H1 (cell line): ENCODE data around the gene CDC42BPB. TPM values are rescaled to one million over a fixed set of nuclear protein-coding genes. Genes with fewer than 3 reads are reported as not detected.

Experiments used
- CTCF ChIA-PET: fragments of 300-600 bp; sonication (Branson Sonifier 250); formaldehyde crosslinking; loops from one replicate; lab custom pipeline; 2021; ENCODE audit not compliant: partially characterized antibody; lab: Charles Lee
- POLR2A ChIA-PET: fragments of 300-600 bp; sonication (Branson Sonifier 250); formaldehyde crosslinking; loops from one replicate; lab custom pipeline; 2021; ENCODE audit warnings: inconsistent platforms; ENCODE audit not compliant: partially characterized antibody; lab: Charles Lee
- DNase-seq, 2 experiments: peaks; one replicate each; pipeline versions ENCODE4 v3.0.0 to v3.0.0-alpha.2; 2010 to 2022; ENCODE audit warnings: low spot score in 2 of 2, low read depth in 1 of 2, mixed read lengths in 1 of 2
- FAIRE-seq: peaks from 2 replicates; lab custom pipeline; 2011; peaks lifted over from hg19 to GRCh38; lab: Jason Lieb, UNC
- H2AFZ ChIP-seq: 2 replicates; pipeline ENCODE4 v1.8.1; 2012; ENCODE audit warnings: low read length, inconsistent platforms
- H2AK5ac ChIP-seq: 2 replicates; pipeline ENCODE4 v1.6.1; 2013; ENCODE audit warnings: low read depth, low read length
- H2BK120ac ChIP-seq: replicated peaks from 2 replicates; pipeline ENCODE3; 2013; ENCODE audit warnings: low read depth, low read length, inconsistent platforms
- H2BK12ac ChIP-seq: 2 replicates; pipeline ENCODE4 v1.6.1; 2013; ENCODE audit warnings: low read depth, low read length
- H2BK15ac ChIP-seq: 2 replicates; pipeline ENCODE4 v1.6.1; 2013; ENCODE audit warnings: low read length
- H2BK20ac ChIP-seq: 2 replicates; pipeline ENCODE4 v1.6.1; 2013; ENCODE audit warnings: low read length
- H2BK5ac ChIP-seq: 2 replicates; pipeline ENCODE4 v1.6.1; 2013; ENCODE audit warnings: low read depth, low read length
- H3K14ac ChIP-seq: 2 replicates; pipeline ENCODE4 v1.6.1; 2013; ENCODE audit warnings: inconsistent platforms; ENCODE audit not compliant: insufficient read length
- H3K18ac ChIP-seq: 2 replicates; pipeline ENCODE4 v1.6.1; 2013; ENCODE audit warnings: low read length; ENCODE audit errors: extremely low read depth
- H3K23ac ChIP-seq: 2 replicates; pipeline ENCODE4 v1.6.1; 2013; ENCODE audit warnings: inconsistent platforms; ENCODE audit not compliant: insufficient read length
- H3K23me2 ChIP-seq: 2 replicates; pipeline ENCODE4 v1.6.1; 2013; ENCODE audit warnings: low read depth, low read length
- H3K27ac ChIP-seq: 2 replicates; pipeline ENCODE4 v1.6.1; 2011; ENCODE audit warnings: low read depth, low read length, inconsistent platforms
- H3K27me3 ChIP-seq, 4 experiments: replicated peaks in 1 of 4; 1 replicate in 1 of 4; 2 replicates in 3 of 4; pipeline versions ENCODE4 v1.6.1 to v1.8.1; 2011 to 2013; ENCODE audit warnings: low read length in 3 of 4, mild to moderate bottlenecking in 3 of 4, inconsistent platforms in 2 of 4, mixed read lengths in 2 of 4, moderate library complexity in 1 of 4; ENCODE audit not compliant: control insufficient read depth in 3 of 4, insufficient read depth in 3 of 4; ENCODE audit errors: extremely low read depth in 1 of 4
- H3K36me3 ChIP-seq, 4 experiments: 2 replicates each; pipeline versions ENCODE4 v1.6.1 to v1.8.1; 2011 to 2013; ENCODE audit warnings: mild to moderate bottlenecking in 4 of 4, low read length in 3 of 4, moderate library complexity in 2 of 4, control low read depth in 1 of 4, inconsistent platforms in 1 of 4; ENCODE audit not compliant: insufficient read depth in 4 of 4, control insufficient read depth in 2 of 4
- H3K4ac ChIP-seq: replicated peaks from 2 replicates; pipeline ENCODE3; 2013; ENCODE audit warnings: low read length, low read depth, mixed read lengths, inconsistent platforms; ENCODE audit not compliant: insufficient read length
- H3K4me1 ChIP-seq, 4 experiments: replicated peaks in 1 of 4; 1 replicate in 1 of 4; 2 replicates in 3 of 4; pipeline versions ENCODE4 v1.6.1 to v1.8.1; 2011 to 2013; ENCODE audit warnings: low read length in 3 of 4, inconsistent platforms in 2 of 4, mixed read lengths in 1 of 4; ENCODE audit not compliant: insufficient read depth in 4 of 4, control insufficient read depth in 3 of 4
- H3K4me2 ChIP-seq, 2 experiments: 2 replicates each; pipeline versions ENCODE4 v1.6.1 to v1.8.1; 2011 to 2013; ENCODE audit warnings: low read depth in 2 of 2, low read length in 2 of 2, control low read depth in 1 of 2, inconsistent platforms in 1 of 2, mild to moderate bottlenecking in 1 of 2; ENCODE audit not compliant: insufficient read depth in 1 of 2
- H3K4me3 ChIP-seq, 4 experiments: fragments of 200-600, 300-600 bp in 1 of 4; sonication (generic), shearing (Covaris generic), sonication (Bioruptor Twin) in 1 of 4; 2 replicates each; pipeline versions ENCODE4 v1.5.1 to v1.8.1; 2011 to 2016; ENCODE audit warnings: low read length in 4 of 4, low read depth in 3 of 4, control low read depth in 2 of 4, inconsistent platforms in 2 of 4, mild to moderate bottlenecking in 2 of 4, mixed read lengths in 1 of 4, moderate library complexity in 1 of 4; ENCODE audit not compliant: insufficient read depth in 2 of 4; ENCODE audit errors: extremely low read depth in 1 of 4
- H3K56ac ChIP-seq: replicated peaks from 2 replicates; pipeline ENCODE3; 2013; ENCODE audit warnings: low read depth, mild to moderate bottlenecking, mixed read lengths, low read length, inconsistent platforms; ENCODE audit not compliant: insufficient read length
- H3K79me1 ChIP-seq: 2 replicates; pipeline ENCODE4 v1.6.1; 2013; ENCODE audit warnings: low read depth, low read length, control low read depth
- H3K79me2 ChIP-seq, 2 experiments: 2 replicates each; pipeline versions ENCODE4 v1.6.1 to v1.8.1; 2012 to 2013; ENCODE audit warnings: low read length in 2 of 2, mild to moderate bottlenecking in 2 of 2, inconsistent platforms in 1 of 2; ENCODE audit not compliant: insufficient read depth in 2 of 2, control insufficient read depth in 1 of 2
- H3K9ac ChIP-seq, 4 experiments: replicated peaks in 1 of 4; 1 replicate in 1 of 4; 2 replicates in 3 of 4; pipeline versions ENCODE4 v1.6.1 to v1.8.1; 2011 to 2013; ENCODE audit warnings: low read depth in 3 of 4, low read length in 3 of 4, control low read depth in 2 of 4, mild to moderate bottlenecking in 2 of 4, moderate library complexity in 2 of 4, inconsistent platforms in 1 of 4; ENCODE audit errors: extremely low read depth in 1 of 4
- H3K9me3 ChIP-seq, 2 experiments: 2 replicates each; pipeline versions ENCODE4 v1.6.1 to v1.8.1; 2012 to 2013; ENCODE audit warnings: mild to moderate bottlenecking in 2 of 2, moderate library complexity in 2 of 2, control low read depth in 1 of 2, inconsistent platforms in 1 of 2, low read depth in 1 of 2, low read length in 1 of 2, mixed read lengths in 1 of 2; ENCODE audit not compliant: insufficient read depth in 2 of 2
- H4K20me1 ChIP-seq, 2 experiments: replicated peaks in 1 of 2; 2 replicates each; pipeline versions ENCODE3 to v1.8.1; 2011 to 2013; ENCODE audit warnings: inconsistent platforms in 2 of 2, low read length in 2 of 2, mild to moderate bottlenecking in 1 of 2; ENCODE audit not compliant: insufficient read depth in 2 of 2, control insufficient read depth in 1 of 2
- H4K5ac ChIP-seq: 2 replicates; pipeline ENCODE4 v1.6.1; 2013; ENCODE audit warnings: low read length, low read depth, mixed read lengths, inconsistent platforms; ENCODE audit not compliant: insufficient read length
- H4K8ac ChIP-seq: 2 replicates; pipeline ENCODE4 v1.8.0; 2013; ENCODE audit warnings: mild to moderate bottlenecking, moderate library complexity, low read length, inconsistent platforms; ENCODE audit not compliant: insufficient read depth; ENCODE audit errors: extremely low read depth
- H4K91ac ChIP-seq: replicated peaks from 2 replicates; pipeline ENCODE3; 2013; ENCODE audit warnings: low read length, mixed read lengths, inconsistent platforms; ENCODE audit not compliant: insufficient read length
- CEBPB ChIP-seq: IDR thresholded peaks from 2 replicates; pipeline ENCODE4 v1.6.1; 2012; ENCODE audit warnings: low read depth, low read length
- GTF2F1 ChIP-seq: IDR thresholded peaks from 2 replicates; pipeline ENCODE4 v1.6.1; 2012; ENCODE audit warnings: low read depth, low read length, improper control_type of control experiment, borderline replicate concordance
- HDAC6 ChIP-seq: IDR thresholded peaks from one replicate; pipeline ENCODE4 v1.7.1; 2012; ENCODE audit warnings: low read depth, mild to moderate bottlenecking, inconsistent platforms, low read length, moderate library complexity
- SP1 ChIP-seq: IDR thresholded peaks from 2 replicates; pipeline ENCODE4 v1.6.1; 2011; ENCODE audit warnings: low read depth, low read length
- TAF7 ChIP-seq: optimal IDR thresholded peaks from 2 replicates; pipeline ENCODE3; 2011; ENCODE audit warnings: low read depth, mild to moderate bottlenecking, inconsistent platforms, low read length, moderate library complexity, borderline replicate concordance
- WGBS, 2 experiments: shearing (Covaris generic) in 1 of 2; methylation state at CpG; one replicate each; pipeline versions ENCODE4 v1.1.6 to v1.1.7; 2013 to 2015; ENCODE audit warnings: low lambda C conversion rate in 2 of 2, mixed read lengths in 2 of 2, inconsistent platforms in 1 of 2, low coverage in 1 of 2, missing lambda C conversion rate in 1 of 2; ENCODE audit not compliant: insufficient replicate concordance in 2 of 2, insufficient coverage in 1 of 2, insufficient read length in 1 of 2; ENCODE audit errors: extremely low coverage in 1 of 2, missing lambda C conversion rate in 1 of 2; 5-methylcytosine and 5-hydroxymethylcytosine counted together
- polyA plus RNA-seq, 7 experiments: library from polyadenylated mRNA; depleted of rRNA in 3 of 7; stranded (reverse) in 5 of 7; unstranded in 2 of 7; fragments of >200 nt in 5 of 7; fragments of 200-250 nt in 2 of 7; gene quantifications; 1 replicate in 5 of 7; 2 replicates in 1 of 7; 4 replicates in 1 of 7; pipeline versions ENCODE4 v1.2.1 to v1.2.3, GENCODE V29; 2011 to 2013; ENCODE audit warnings: missing spikeins in 2 of 7, mixed read lengths in 2 of 7
- total RNA-seq: library from RNA; stranded (reverse); fragmentation: NEBNext Ultra II Directional; extraction: Animal tissue kit (Norgen Biotek cat#: 25700); gene quantifications from 2 replicates; pipeline ENCODE4 v1.2.1, GENCODE V29; 2021

The CDC42BPB gene
- total and polyA plus RNA-seq, 2 of the 8 experiments (the other 6 are each of a cell fraction or from before 2014, with no cell fraction given) = 51.2 to 88.2 TPM

DNA sequence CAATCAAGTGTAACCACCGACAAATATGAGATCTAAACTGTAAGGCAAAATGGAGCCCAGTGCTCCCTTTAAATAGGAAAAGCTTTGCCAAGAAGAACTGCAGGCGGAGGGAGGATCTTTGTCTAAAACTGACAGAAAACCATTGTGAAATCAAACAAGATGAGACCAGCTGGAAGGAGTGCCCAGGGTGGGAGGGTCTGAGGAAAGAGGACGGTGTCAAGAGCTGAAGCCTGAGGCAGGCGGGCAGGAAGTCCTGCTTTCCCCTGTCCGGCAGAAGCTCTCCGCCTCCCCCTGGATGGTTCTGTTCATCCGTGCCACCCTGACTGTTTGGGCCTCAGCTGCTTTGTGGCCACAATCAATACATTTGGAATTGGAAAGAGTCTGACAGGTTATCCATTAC, 37.5 kb downstream of the CDC42BPB start:
- Histone ChIP-seq H3K27me3 (no peaks in the 10 kb centered on the region; a peak in 1 of 7 replicates), H4K91ac (no peak overlapping the region), H4K8ac (no peak overlapping the region), H3K9ac (no peak overlapping the region), H2BK5ac (no peak overlapping the region), H2AK5ac (no peak overlapping the region), H2BK12ac (no peak overlapping the region), H3K79me1 (peaks cover 33% of the 10 kb centered on the region), H2BK20ac (no peak overlapping the region), H3K4me2 (no peak overlapping the region), H2BK15ac (no peak overlapping the region), H3K9me3 (no peaks in the 10 kb centered on the region), H3K27ac (no peak overlapping the region), H4K20me1 (peaks cover 7 to 35% of the 10 kb centered on the region in 2 experiments), H4K5ac (no peak overlapping the region), H3K4ac (no peak overlapping the region), H3K79me2 (peaks cover 4 to 85% of the 10 kb centered on the region in 2 experiments; a peak in 3 of 4 replicates), H3K23ac (no peak overlapping the region), H3K4me3 (no peak overlapping the region), H2BK120ac (no peak overlapping the region), H3K18ac (no peak overlapping the region), H3K36me3 (no peaks in the 10 kb centered on the region), H2AFZ (no peak overlapping the region), H3K56ac (no peak overlapping the region), H3K23me2 (no peaks in the 10 kb centered on the region), H3K4me1 (peaks cover 4 to 16% (median 10%) of the 10 kb centered on the region in 4 experiments), H3K14ac (no peak overlapping the region)
- ChIA-PET POLR2A (no interaction called here), CTCF (interaction anchor here (0.9 to 1.6 kb wide), 2 partner anchors 11 to 279 kb away, joined by 3 read pairs; no protein-coding TSS in a partner anchor)
- no peak for FAIRE-seq
- WGBS, 2 experiments = 91% methylated on average over 7 of the region's 7 CpGs; no CpG with 5 or more reads in 1 of the 2 experiments
- no peak for DNase-seq
- TF ChIP-seq HDAC6 (no peak), CEBPB (no peak), SP1 (no peak), TAF7 (no peak), GTF2F1 (no peak)
